Stimulated activated CD4-positive, alpha-beta T cell treated with anti-CD3 and anti-CD28 coated beads, Interleukin-15, amount 100 ng/mL, for 48 hours (primary cell): ENCODE results near the gene ROBO3.

Experiments
- DNase-seq, 2 donors: peaks; one replicate each; pipeline ENCODE4 v3.0.0-alpha.2; 2020; ENCODE audit warnings: low read depth in 2 of 2

ROBO3 gene

DNA sequence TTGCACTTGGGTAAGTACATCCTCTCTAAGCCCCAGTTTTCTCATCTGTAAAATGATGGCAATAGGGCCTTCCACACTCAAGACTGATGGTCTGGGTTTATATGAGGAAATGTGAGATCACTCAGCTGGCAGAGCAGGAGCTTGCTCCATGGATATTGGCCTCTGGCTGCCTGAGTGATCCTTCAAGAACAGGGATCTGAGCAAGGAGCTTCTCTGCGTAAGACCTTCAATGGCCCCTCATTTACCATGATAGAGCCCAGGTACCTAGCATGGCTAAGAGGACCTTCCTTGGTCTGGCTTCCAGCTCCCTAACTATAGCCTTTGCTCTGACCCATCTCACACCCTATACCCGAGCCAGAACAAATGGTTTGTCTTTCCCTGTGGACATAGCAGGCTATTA is 26.9 kb downstream of the ROBO3 start:
- DNase-seq = no peak

GRCh38 chr11:124892750-124893454 is 27.7 kb downstream of the ROBO3 start:
- no peak for DNase-seq

DNA sequence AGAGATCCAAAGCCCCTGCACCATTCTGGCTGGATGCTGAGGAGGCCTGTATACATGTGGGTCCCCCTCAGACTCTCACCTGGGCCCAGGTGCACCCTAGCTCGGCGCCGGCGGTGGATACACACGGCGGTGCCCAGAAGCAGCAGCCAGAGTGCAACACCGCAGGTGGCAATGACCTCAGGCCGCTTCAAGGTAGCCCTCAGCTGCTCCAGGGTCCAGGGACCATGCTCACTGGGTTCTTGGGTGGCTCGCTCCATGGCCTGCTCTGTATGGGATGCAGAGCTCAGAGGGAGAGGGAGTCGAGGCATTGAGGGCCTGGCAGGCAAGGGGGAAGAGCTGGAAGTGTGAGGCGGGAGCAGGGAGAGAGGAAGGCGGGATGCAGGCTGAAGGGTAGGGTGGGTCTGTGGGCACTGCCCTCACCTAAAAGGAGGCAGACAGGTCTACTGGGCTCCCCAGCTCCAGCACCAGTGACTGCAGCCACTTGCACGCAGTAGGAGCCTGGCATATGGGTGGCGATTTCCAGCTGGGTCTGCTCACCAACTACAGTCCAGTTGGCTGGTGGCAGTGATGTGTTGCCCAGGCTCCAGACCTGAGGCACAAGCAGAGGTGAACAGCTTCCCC is 28.7 kb downstream of the ROBO3 start:
- DNase-seq = no peak

DNA sequence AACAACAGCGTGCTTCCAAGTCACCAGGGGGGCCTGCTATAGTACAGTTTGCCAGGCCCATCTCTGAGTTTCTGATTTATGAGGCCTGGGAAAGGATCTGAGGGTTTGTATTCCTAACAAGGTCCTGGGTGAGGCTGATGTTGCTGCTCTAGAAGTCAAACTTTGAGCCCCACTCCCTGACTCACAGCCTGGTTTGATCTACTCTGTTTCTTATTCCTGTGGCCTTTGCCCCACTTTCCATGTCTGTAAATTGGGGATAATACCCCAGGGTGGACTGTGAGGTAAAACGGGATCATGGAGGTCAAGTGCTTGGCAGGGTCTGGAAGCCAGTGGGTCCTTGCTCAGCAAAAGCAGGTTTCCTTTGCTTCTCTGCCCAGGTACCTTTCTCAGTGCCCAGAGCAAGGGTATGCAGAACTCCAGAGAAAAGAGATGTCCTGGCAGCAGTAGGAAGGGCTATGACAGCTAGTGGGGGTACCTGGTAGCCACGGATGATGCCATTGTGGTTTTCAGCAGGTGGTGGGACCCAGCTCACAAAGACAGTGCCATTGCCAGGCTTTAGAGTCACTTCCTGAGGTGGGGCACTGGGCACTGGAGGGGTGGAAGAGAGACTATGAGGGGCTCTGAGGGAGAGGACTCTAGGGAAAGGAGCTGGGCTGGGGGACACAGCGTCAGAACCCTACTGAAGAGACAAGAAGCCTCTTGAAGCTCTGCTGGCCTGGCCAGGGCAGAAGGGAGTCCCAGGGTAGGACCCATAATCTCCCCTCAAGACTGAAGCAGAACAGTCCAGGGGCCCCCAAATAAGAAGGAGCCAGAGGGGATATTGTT is 29.6 kb downstream of the ROBO3 start:
- DNase-seq = no peak

GRCh38 chr11:124895471-124895971 is 30.3 kb downstream of the ROBO3 start:
- DNase-seq = no peak

DNA sequence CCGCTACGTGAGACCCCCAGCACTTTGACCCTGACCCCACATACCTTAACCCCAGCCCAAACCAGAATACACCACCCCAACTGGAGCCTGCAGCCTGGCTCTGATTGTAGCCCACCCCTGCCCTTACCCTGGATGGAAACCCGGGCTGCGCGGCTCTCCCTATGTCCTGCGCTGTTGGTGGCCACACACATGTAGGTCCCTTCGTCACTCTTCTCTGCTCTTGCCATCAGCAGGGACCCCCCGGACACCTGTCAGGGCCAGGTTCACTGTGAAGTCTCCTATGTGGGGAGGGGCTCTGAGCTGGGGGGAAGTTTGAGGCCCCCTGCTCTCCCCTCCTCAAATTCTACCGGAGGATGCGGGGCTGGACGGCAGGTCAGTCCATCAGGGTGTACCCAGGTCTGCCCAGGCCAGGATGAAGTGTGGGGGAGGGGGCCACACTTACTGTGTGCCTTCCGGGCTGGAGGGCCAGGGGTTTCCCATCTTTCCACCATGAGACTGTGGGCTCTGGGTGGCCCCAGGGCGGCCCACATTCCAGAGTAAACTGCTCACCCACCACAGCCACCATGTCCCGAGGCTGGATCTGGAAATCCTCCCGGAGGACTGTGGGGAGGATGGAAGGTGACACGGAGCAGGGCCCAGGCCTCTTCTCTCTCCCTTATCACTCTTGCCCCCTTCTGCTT is 31.0 kb downstream of the ROBO3 start:
- DNase-seq = no peak

DNA sequence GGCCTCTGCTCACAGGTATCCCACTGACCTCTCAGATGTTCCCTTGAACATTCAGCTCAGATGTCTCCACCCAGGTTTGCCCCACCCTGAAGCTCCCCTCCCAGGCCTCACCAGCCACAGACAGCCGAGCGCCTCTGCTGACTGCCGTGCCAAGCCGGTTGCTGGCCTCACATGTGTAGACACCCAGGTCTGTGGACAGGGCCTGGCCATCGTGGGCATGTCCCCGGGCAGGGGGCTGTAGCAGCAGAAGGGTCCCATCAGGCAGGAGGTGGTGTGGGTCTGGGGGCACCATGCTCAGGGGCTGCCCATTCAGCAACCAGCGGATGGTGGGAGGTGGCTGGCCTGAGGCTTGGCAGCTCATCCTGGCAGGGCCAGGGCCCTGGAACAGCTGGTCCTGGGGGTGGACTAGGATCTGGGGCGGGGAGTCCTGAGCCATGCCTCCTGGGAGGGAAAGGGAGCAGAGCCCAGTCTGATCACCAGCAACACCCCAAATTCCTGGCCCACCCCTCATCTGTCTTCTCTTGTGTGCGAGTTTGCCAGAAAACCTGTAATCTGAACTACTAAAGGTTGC is 31.7 kb downstream of the ROBO3 start:
- DNase-seq = no peak

DNA sequence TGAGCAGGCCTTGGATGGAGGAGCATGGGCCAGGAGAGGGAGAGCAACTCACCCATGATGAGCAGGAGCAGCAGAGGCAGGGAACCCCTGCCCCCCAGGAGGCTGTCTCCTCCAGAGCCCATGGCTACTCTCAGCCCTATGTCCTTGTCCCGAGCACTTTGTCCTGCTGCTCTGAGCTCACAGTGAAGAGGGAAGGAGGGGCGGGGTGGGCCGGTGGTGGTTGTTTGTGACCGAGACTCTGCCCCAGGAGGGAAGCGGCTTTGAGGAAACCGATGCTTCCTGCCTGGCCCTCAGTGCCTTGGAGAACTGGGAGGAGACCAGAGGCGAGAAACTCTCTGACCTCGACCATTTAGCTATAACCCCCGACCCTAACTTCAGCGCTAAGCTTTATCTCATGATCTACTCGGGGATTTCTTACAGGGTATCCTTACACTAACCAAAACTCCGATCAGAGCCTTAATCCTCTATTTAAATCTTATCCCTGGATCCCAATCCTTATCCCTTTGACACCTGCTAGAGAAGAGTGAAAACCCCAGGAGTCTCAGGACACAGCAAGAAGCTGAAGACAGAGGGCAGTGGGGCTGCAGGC is 32.5 kb downstream of the ROBO3 start, which contains the start of gene ROBO4:
TSS of gene ROBO4 (minus strand) at position 192 of the 589 bp plus-strand sequence. CDS start at position 122, 70 bp downstream.
- DNase-seq = no peak

- no peak for DNase-seq
Observed at GRCh38 chr11:124898263-124898680, 33.0 kb downstream of the ROBO3 start.

- no peak for DNase-seq
Observed at GRCh38 chr11:124898711-124899110, 33.5 kb downstream of the ROBO3 start.

DNA sequence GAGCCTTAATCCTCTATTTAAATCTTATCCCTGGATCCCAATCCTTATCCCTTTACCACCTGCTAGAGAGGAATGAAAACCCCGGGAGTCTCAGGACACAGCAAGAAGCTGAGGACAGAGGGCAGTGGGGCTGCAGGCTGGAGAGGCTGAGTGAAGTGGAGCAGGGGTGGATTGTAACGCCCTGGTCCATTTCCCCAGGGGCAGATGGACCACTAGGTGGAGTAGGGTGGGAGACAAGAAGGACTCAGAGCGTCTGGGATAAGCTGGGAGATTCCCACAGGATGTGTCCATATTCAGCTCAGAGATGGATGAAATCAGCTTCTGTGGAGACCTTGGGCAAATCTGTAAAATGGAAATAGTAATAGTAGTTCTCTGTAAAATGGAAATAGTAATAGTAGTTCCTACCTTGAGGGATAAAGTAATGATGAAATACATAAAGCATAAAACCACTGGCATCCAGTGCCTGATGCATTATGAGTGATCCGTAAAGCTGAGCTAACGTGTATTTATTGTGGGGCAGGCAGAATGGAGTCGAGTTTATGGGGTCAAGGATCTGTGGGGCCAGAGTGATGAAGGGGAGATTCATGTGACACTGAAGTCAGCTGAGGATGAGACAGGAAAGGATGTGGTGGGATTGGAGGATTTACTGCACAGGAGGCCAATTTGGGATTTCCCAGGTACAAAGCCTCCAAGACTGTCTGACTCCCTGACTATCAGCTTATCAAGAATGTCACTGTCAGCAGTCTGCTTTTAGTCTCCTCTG is 34.3 kb downstream of the ROBO3 start:
- DNase-seq = no peak

GRCh38 chr11:124900464-124900863 is 35.2 kb downstream of the ROBO3 start:
- no peak for DNase-seq

DNA sequence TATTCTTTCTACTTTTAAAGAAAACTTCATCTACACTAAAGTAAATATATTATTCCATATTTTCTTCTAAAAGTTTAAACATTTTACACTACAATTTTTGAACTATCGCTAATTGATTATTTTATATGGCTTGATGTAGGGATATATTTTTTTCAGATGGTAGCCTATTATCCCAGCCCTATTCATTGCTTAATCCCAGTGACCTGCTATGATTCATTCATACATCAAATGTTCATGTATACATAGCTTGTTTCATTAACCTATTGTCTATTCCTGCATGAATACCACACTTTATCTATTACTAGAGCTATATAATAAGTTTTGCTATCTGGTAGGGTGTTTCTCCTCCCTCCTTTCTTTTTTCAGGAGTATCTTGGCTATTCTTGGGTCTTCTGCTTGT is 37.4 kb downstream of the ROBO3 start:
- DNase-seq = no peak

GRCh38 chr11:124915541-124916369 is 50.5 kb downstream of the ROBO3 start:
- no peak for DNase-seq

GRCh38 chr11:124916370-124916710 is 51.1 kb downstream of the ROBO3 start:
- no peak for DNase-seq

GRCh38 chr11:124917115-124917637 is 51.9 kb downstream of the ROBO3 start:
- no peak for DNase-seq

DNA sequence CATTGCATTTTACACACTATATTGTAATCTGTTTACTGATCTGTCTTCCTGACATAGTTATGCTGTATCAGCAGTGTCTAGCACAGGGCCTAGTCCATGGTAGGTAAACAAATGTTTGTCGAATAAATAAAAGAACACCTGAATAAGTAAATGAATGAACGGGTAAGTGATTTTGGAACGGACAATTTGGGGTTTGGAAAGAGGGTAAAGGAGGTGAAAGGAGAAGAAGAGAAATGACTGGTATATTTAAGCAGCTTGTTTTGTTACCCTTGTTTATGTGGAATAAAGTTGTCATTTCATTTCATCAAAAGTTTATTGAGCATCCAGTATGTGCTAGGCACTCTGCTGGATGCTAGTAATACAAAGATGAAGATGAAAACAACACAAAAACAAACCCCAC is 53.7 kb downstream of the ROBO3 start, which contains the start of gene HEPN1:
TSS of gene HEPN1 (plus strand) at position 301 of the 400 bp plus-strand sequence.
- no peak for DNase-seq

- no peak for DNase-seq
Observed at GRCh38 chr11:124919898-124920297, 54.7 kb downstream of the ROBO3 start.

GRCh38 chr11:124920356-124920755 is 55.1 kb downstream of the ROBO3 start:
- DNase-seq = no peak
